Tibial nerve (tissue), 4 donors: ENCODE data around the gene RPL3.

Experiments used
- CTCF ChIP-seq, 5 experiments: fragments of 200-600 bp in 3 of 5; fragments of 450-650 bp in 2 of 5; sonication (generic) in 3 of 5; IDR thresholded peaks; one replicate each; pipeline ENCODE4 v1.5.1; 2016 to 2019; ENCODE audit warnings: antibody characterized with exemption in 5 of 5, mild to moderate bottlenecking in 3 of 5, moderate library complexity in 2 of 5
- EP300 ChIP-seq, 2 donors: sonication (generic); formaldehyde crosslinking; IDR thresholded peaks; one replicate each; pipeline ENCODE4 v1.6.1; 2017; ENCODE audit warnings: antibody characterized with exemption in 2 of 2, mild to moderate bottlenecking in 1 of 2
- POLR2A ChIP-seq, 2 donors: fragments of 450-650 bp; IDR thresholded peaks; one replicate each; pipeline ENCODE4 v1.6.1; 2017; ENCODE audit warnings: antibody characterized with exemption in 2 of 2, mild to moderate bottlenecking in 2 of 2, moderate library complexity in 2 of 2

GRCh38 chr22:39281126-39281525 is 38.3 kb downstream of the RPL3 start:
- TF ChIP-seq CTCF (IDR thresholded peaks at IDR 0.05) (no peak), POLR2A (IDR thresholded peaks at IDR 0.05) (no peak), EP300 (IDR thresholded peaks at IDR 0.05) (no peak)
